DOHH2 (cell line): Measurements from ENCODE around the gene FGD6.

Experiments used
- H3F3A ChIP-seq: fragments of 200-600 bp; sonication (generic), shearing (Covaris generic); 2 replicates; pipeline ENCODE4 v1.6.0; 2016; ENCODE audit warnings: antibody characterized with exemption, mild to moderate bottlenecking; ENCODE audit not compliant: control insufficient read depth, insufficient read depth
- H3K27ac ChIP-seq: fragments of 200-600 bp; sonication (generic); 2 replicates; pipeline ENCODE4 v1.5.1; 2014; ENCODE audit warnings: low read depth, mild to moderate bottlenecking, low read length, moderate library complexity
- H3K27me3 ChIP-seq: fragments of 200-600 bp; sonication (generic); 2 replicates; pipeline ENCODE4 v1.6.1; 2014; ENCODE audit warnings: mild to moderate bottlenecking, low read length, mixed read lengths; ENCODE audit not compliant: control insufficient read depth
- H3K36me3 ChIP-seq: fragments of 200-600 bp; sonication (generic); 2 replicates; pipeline ENCODE4 v1.6.1; 2014; ENCODE audit warnings: mild to moderate bottlenecking, low read length, moderate library complexity, mixed read lengths; ENCODE audit not compliant: control insufficient read depth
- H3K4me1 ChIP-seq: fragments of 200-600 bp; sonication (generic); 2 replicates; pipeline ENCODE4 v1.6.1; 2014; ENCODE audit warnings: mild to moderate bottlenecking, low read length, mixed read lengths; ENCODE audit not compliant: control insufficient read depth
- H3K4me2 ChIP-seq: fragments of 200-600 bp; sonication (generic); 2 replicates; pipeline ENCODE4 v1.6.0; 2014; ENCODE audit warnings: mild to moderate bottlenecking, low read length, moderate library complexity
- H3K4me3 ChIP-seq: fragments of 200-600 bp; sonication (generic); 2 replicates; pipeline ENCODE4 v1.5.1; 2014; ENCODE audit warnings: mild to moderate bottlenecking, low read length, mixed read lengths
- H3K79me2 ChIP-seq: fragments of 200-600 bp; sonication (generic); 2 replicates; pipeline ENCODE4 v1.6.1; 2014; ENCODE audit warnings: mild to moderate bottlenecking, low read length, mixed read lengths; ENCODE audit not compliant: control insufficient read depth
- H3K9me2 ChIP-seq: fragments of 200-600 bp; sonication (generic); replicated peaks from 2 replicates; pipeline ENCODE4 v1.6.1; 2014; ENCODE audit warnings: mild to moderate bottlenecking, low read length, mixed read lengths; ENCODE audit not compliant: control insufficient read depth
- H3K9me3 ChIP-seq: fragments of 200-600 bp; sonication (generic); 2 replicates; pipeline ENCODE4 v1.6.1; 2014; ENCODE audit warnings: antibody characterized with exemption, low read length, mixed read lengths; ENCODE audit not compliant: control insufficient read depth, insufficient read depth
- H4K20me1 ChIP-seq: fragments of 200-600 bp; sonication (generic); 2 replicates; pipeline ENCODE4 v1.6.0; 2014; ENCODE audit warnings: low read depth, mild to moderate bottlenecking, antibody characterized with exemption, low read length, moderate library complexity; ENCODE audit not compliant: control insufficient read depth, insufficient read depth
- CTCF ChIP-seq: fragments of 200-600 bp; sonication (generic); IDR thresholded peaks from one replicate; pipeline ENCODE4 v1.5.1; 2014; ENCODE audit warnings: antibody characterized with exemption, mild to moderate bottlenecking, low read depth, low read length; ENCODE audit not compliant: poor library complexity, severe bottlenecking
- EZH2phosphoT487 ChIP-seq: fragments of 200-600 bp; sonication (generic); IDR thresholded peaks from 2 replicates; pipeline ENCODE4 v1.6.1; 2017; ENCODE audit warnings: borderline replicate concordance, mild to moderate bottlenecking, antibody characterized with exemption, low read length, moderate library complexity, mixed read lengths

FGD6 gene

GRCh38 chr12:95089462-95089861, 127.8 kb downstream of the FGD6 start:
- H3K4me3 ChIP-seq: no peak overlapping the region
- no peak overlapping the region for H3K4me2 ChIP-seq
- H3K27me3 ChIP-seq: no peaks in the 10 kb centered on the region
- H3K79me2 ChIP-seq: 0 out of 2 replicates have a peak, but pooled peaks cover 4% of the 10 kb centered on the region
- H3K27ac ChIP-seq: no peak overlapping the region
- H3K9me2 ChIP-seq: no peaks in the 10 kb centered on the region
- no peaks in the 10 kb centered on the region for H3K9me3 ChIP-seq
- peaks cover 79% of the 10 kb centered on the region for H3K36me3 ChIP-seq
- peaks cover 4% of the 10 kb centered on the region; the same call in 1 of the 2 replicates for H3F3A ChIP-seq
- TF ChIP-seq CTCF (no peak), EZH2phosphoT487 (no peak)
- H3K4me1 ChIP-seq: peaks cover 17% of the 10 kb centered on the region
- H4K20me1 ChIP-seq: no peaks in the 10 kb centered on the region

GRCh38 chr12:95088379-95088778, 128.9 kb downstream of the FGD6 start:
- Histone ChIP-seq H3K27ac (no peak overlapping the region), H3K27me3 (no peaks in the 10 kb centered on the region), H3K4me2 (no peak overlapping the region), H3F3A (peaks cover 6% of the 10 kb centered on the region; the same call in 1 of the 2 replicates), H3K79me2 (0 out of 2 replicates have a peak, but pooled peaks cover 4% of the 10 kb centered on the region), H3K4me3 (no peak overlapping the region), H3K4me1 (peaks cover 17% of the 10 kb centered on the region), H3K9me2 (no peaks in the 10 kb centered on the region), H4K20me1 (no peaks in the 10 kb centered on the region), H3K9me3 (no peaks in the 10 kb centered on the region), H3K36me3 (peaks cover 85% of the 10 kb centered on the region)
- TF ChIP-seq CTCF (no peak), EZH2phosphoT487 (no peak)

GRCh38 chr12:95085612-95086011, 131.7 kb downstream of the FGD6 start:
- Histone ChIP-seq H3K9me2 (no peaks in the 10 kb centered on the region), H3K4me2 (no peak overlapping the region), H3K27ac (no peak overlapping the region), H4K20me1 (no peaks in the 10 kb centered on the region), H3K36me3 (peaks cover 81% of the 10 kb centered on the region), H3F3A (peaks cover 10% of the 10 kb centered on the region; the same call in 1 of the 2 replicates), H3K27me3 (no peaks in the 10 kb centered on the region), H3K4me3 (no peak overlapping the region), H3K79me2 (0 out of 2 replicates have a peak, but pooled peaks cover 4% of the 10 kb centered on the region), H3K4me1 (peaks cover 17% of the 10 kb centered on the region), H3K9me3 (no peaks in the 10 kb centered on the region)
- TF ChIP-seq EZH2phosphoT487: no peak
- no peak for TF ChIP-seq CTCF

GRCh38 chr12:95083938-95084337, 133.3 kb downstream of the FGD6 start:
- Histone ChIP-seq H3K4me3 (no peak overlapping the region), H3K79me2 (0 out of 2 replicates have a peak, but pooled peaks cover 4% of the 10 kb centered on the region), H3K36me3 (peaks cover 77% of the 10 kb centered on the region), H3K9me2 (no peaks in the 10 kb centered on the region), H3K27ac (no peak overlapping the region), H3F3A (peaks cover 10% of the 10 kb centered on the region; the same call in 1 of the 2 replicates), H3K4me1 (peaks cover 10% of the 10 kb centered on the region), H3K4me2 (no peak overlapping the region), H4K20me1 (no peaks in the 10 kb centered on the region), H3K9me3 (no peaks in the 10 kb centered on the region), H3K27me3 (no peaks in the 10 kb centered on the region)
- TF ChIP-seq CTCF (no peak), EZH2phosphoT487 (no peak)
